SK-N-SH treated with all-trans-retinoic acid at 6 μM for 48 hours (cell line): ENCODE data around the gene DBNDD2.

Source experiments
- ATAC-seq: fragments of 200-7000 bp; cut with Tn5 transposase; 3 replicates; pipeline ENCODE4 v1.9.1; 2020; ENCODE audit warnings: mild to moderate bottlenecking, moderate library complexity
- ARNTL ChIP-seq: fragments of 450-650 bp; formaldehyde crosslinking; IDR thresholded peaks from 2 replicates; pipeline ENCODE4 v1.5.0; 2020; ENCODE audit warnings: low read depth, mild to moderate bottlenecking, moderate library complexity, borderline replicate concordance
- BACH2 ChIP-seq: fragments of 250-450 bp; sonication (Bioruptor Pico); IDR thresholded peaks from 2 replicates; pipeline ENCODE4 v1.9.0; 2021; ENCODE audit warnings: mild to moderate bottlenecking, borderline replicate concordance
- CREB5 ChIP-seq: fragments of 250-450 bp; sonication (Bioruptor Pico); IDR thresholded peaks from 2 replicates; pipeline ENCODE4 v1.5.1; 2020; ENCODE audit warnings: low read depth, mild to moderate bottlenecking, moderate library complexity
- CSDC2 ChIP-seq: fragments of 250-450 bp; sonication (Bioruptor Pico); IDR thresholded peaks from 2 replicates; pipeline ENCODE4 v1.5.0; 2020; ENCODE audit warnings: mild to moderate bottlenecking, moderate library complexity
- ESRRG ChIP-seq: fragments of 250-450 bp; sonication (Bioruptor Pico); IDR thresholded peaks from 2 replicates; pipeline ENCODE4 v1.6.1; 2021; ENCODE audit warnings: mild to moderate bottlenecking
- GLIS3 ChIP-seq: fragments of 250-450 bp; sonication (Bioruptor Pico); IDR thresholded peaks from 2 replicates; pipeline ENCODE4 v1.5.0; 2020; ENCODE audit warnings: mild to moderate bottlenecking, moderate library complexity
- ISL1 ChIP-seq: fragments of 250-450 bp; sonication (Bioruptor Pico); IDR thresholded peaks from 2 replicates; pipeline ENCODE4 v2.1.2; 2022; ENCODE audit warnings: mild to moderate bottlenecking, moderate library complexity
- OSR1 ChIP-seq: fragments of 250-450 bp; sonication (Bioruptor Pico); IDR thresholded peaks from 2 replicates; pipeline ENCODE4 v1.8.0; 2022; ENCODE audit warnings: moderate library complexity, mild to moderate bottlenecking, inconsistent platforms
- PATZ1 ChIP-seq: fragments of 250-450 bp; sonication (Bioruptor Pico); IDR thresholded peaks from 2 replicates; pipeline ENCODE4 v1.8.0; 2020; ENCODE audit warnings: mild to moderate bottlenecking, moderate library complexity, borderline replicate concordance
- POU6F1 ChIP-seq: fragments of 250-450 bp; sonication (Bioruptor Pico); IDR thresholded peaks from 2 replicates; pipeline ENCODE4 v1.8.0; 2021; ENCODE audit warnings: low read depth, mild to moderate bottlenecking, moderate library complexity, borderline replicate concordance
- PPARA ChIP-seq: fragments of 250-450 bp; sonication (Bioruptor Pico); IDR thresholded peaks from 2 replicates; pipeline ENCODE4 v1.5.0; 2020; ENCODE audit warnings: mild to moderate bottlenecking, borderline replicate concordance
- SNAI2 ChIP-seq: fragments of 250-450 bp; sonication (Bioruptor Pico); IDR thresholded peaks from 2 replicates; pipeline ENCODE4 v1.5.0; 2020; ENCODE audit warnings: mild to moderate bottlenecking, moderate library complexity
- TCF4 ChIP-seq: fragments of 250-450 bp; sonication (Bioruptor Pico); IDR thresholded peaks from 2 replicates; pipeline ENCODE4 v1.8.0; 2021; ENCODE audit warnings: mild to moderate bottlenecking, moderate library complexity, borderline replicate concordance
- TOX ChIP-seq: fragments of 250-450 bp; sonication (Bioruptor Pico); IDR thresholded peaks from 2 replicates; pipeline ENCODE4 v1.8.0; 2021; ENCODE audit warnings: mild to moderate bottlenecking, moderate library complexity, borderline replicate concordance
- TSHZ2 ChIP-seq: fragments of 250-450 bp; sonication (Bioruptor Pico); IDR thresholded peaks from 2 replicates; pipeline ENCODE4 v1.5.0; 2020; ENCODE audit warnings: mild to moderate bottlenecking, moderate library complexity
- ZC3H10 ChIP-seq: fragments of 250-450 bp; sonication (Bioruptor Pico); IDR thresholded peaks from 2 replicates; pipeline ENCODE4 v1.5.1; 2021; ENCODE audit warnings: mild to moderate bottlenecking, moderate library complexity
- ZFP3 ChIP-seq: fragments of 250-450 bp; sonication (Bioruptor Pico); IDR thresholded peaks from 2 replicates; pipeline ENCODE4 v1.5.0; 2020; ENCODE audit warnings: mild to moderate bottlenecking, moderate library complexity
- ZFP30 ChIP-seq: fragments of 450-650 bp; formaldehyde crosslinking; IDR thresholded peaks from 2 replicates; pipeline ENCODE4 v1.5.0; 2022; ENCODE audit warnings: mild to moderate bottlenecking, moderate library complexity
- ZNF565 ChIP-seq: fragments of 450-650 bp; formaldehyde crosslinking; conservative IDR thresholded peaks from 2 replicates; pipeline ENCODE4 v1.5.0; 2020; ENCODE audit warnings: low read depth, mild to moderate bottlenecking, moderate library complexity
- ZNF70 ChIP-seq: fragments of 450-650 bp; formaldehyde crosslinking; IDR thresholded peaks from 2 replicates; pipeline ENCODE4 v1.5.0; 2020; ENCODE audit warnings: mild to moderate bottlenecking, moderate library complexity
- ZNF8 ChIP-seq: fragments of 450-650 bp; formaldehyde crosslinking; IDR thresholded peaks from 2 replicates; pipeline ENCODE4 v1.5.0; 2020; ENCODE audit warnings: mild to moderate bottlenecking, moderate library complexity

The DBNDD2 gene

GRCh38 chr20:45407783-45408645, at the start of gene DBNDD2:
DBNDD2 (plus strand) TSS chr20:45408289; CDS start chr20:45408468, 179 bp downstream.
- ATAC-seq, result no peak
- TF ChIP-seq ZFP30 (CRISPR knock-in tag), result no peak
- TF ChIP-seq GLIS3 (CRISPR knock-in tag), result no peak
- no peak for TF ChIP-seq ZNF565
- TF ChIP-seq TCF4, result no peak
- no peak for TF ChIP-seq BACH2 (CRISPR knock-in tag)

GRCh38 chr20:45359069-45359405, 49.1 kb upstream of the DBNDD2 start:
- no peak for ATAC-seq
- TF ChIP-seq ARNTL (CRISPR knock-in tag), result no peak
- no peak for TF ChIP-seq PPARA (CRISPR knock-in tag)
- TF ChIP-seq ZNF70 (CRISPR knock-in tag), result no peak
- TF ChIP-seq SNAI2 (CRISPR knock-in tag), result no peak
- no peak for TF ChIP-seq GLIS3 (CRISPR knock-in tag)
- TF ChIP-seq PATZ1 (CRISPR knock-in tag), result no peak
- no peak for TF ChIP-seq BACH2 (CRISPR knock-in tag)
- no peak for TF ChIP-seq POU6F1 (CRISPR knock-in tag)
- no peak for TF ChIP-seq TOX (CRISPR knock-in tag)
- no peak for TF ChIP-seq ZC3H10 (CRISPR knock-in tag)
- no peak for TF ChIP-seq ESRRG (CRISPR knock-in tag)
- no peak for TF ChIP-seq TCF4
- no peak for TF ChIP-seq TSHZ2
- TF ChIP-seq ZNF565, result no peak
- no peak for TF ChIP-seq ZNF8 (CRISPR knock-in tag)
- no peak for TF ChIP-seq ZFP30 (CRISPR knock-in tag)
- TF ChIP-seq ISL1 (CRISPR knock-in tag), result no peak
- no peak for TF ChIP-seq CREB5
- no peak for TF ChIP-seq CSDC2 (CRISPR knock-in tag)
- no peak for TF ChIP-seq OSR1 (CRISPR knock-in tag)

- ATAC-seq, result no peak
- TF ChIP-seq OSR1 (CRISPR knock-in tag), result no peak
- no peak for TF ChIP-seq ESRRG (CRISPR knock-in tag)
- TF ChIP-seq PPARA (CRISPR knock-in tag), result no peak
- no peak for TF ChIP-seq TSHZ2
- TF ChIP-seq ZFP3 (CRISPR knock-in tag), result no peak
These were observed 48.5 kb upstream of the DBNDD2 start for GRCh38 chr20:45359406-45360148.
